Upper lobe of left lung (tissue), 4 donors: ENCODE measurements around the gene MYZAP.

Experiments used
- CTCF ChIP-seq, 6 experiments: fragments of 450-650 bp in 4 of 6; fragments of 200-600 bp in 2 of 6; sonication (generic) in 2 of 6; IDR thresholded peaks; one replicate each; pipeline ENCODE4 v1.5.1; 2016 to 2019; ENCODE audit warnings: antibody characterized with exemption in 6 of 6
- EP300 ChIP-seq, 4 donors: sonication (generic); formaldehyde crosslinking; IDR thresholded peaks; one replicate each; pipeline ENCODE4 v1.5.1; 2017; ENCODE audit warnings: antibody characterized with exemption in 4 of 4, control low read depth in 2 of 4
- POLR2A ChIP-seq, 4 donors: fragments of 450-650 bp; IDR thresholded peaks; one replicate each; pipeline ENCODE4 v1.5.1; 2016 to 2017; ENCODE audit warnings: antibody characterized with exemption in 4 of 4, mild to moderate bottlenecking in 2 of 4
- POLR2AphosphoS5 ChIP-seq, 2 donors: sonication (generic); formaldehyde crosslinking; IDR thresholded peaks; one replicate each; pipeline ENCODE4 v1.5.1; 2017; ENCODE audit warnings: antibody characterized with exemption in 2 of 2

GRCh38 chr15:57550640-57551039, 41.1 kb upstream of the MYZAP start:
- no peak for TF ChIP-seq CTCF (IDR thresholded peaks at IDR 0.05)
- TF ChIP-seq POLR2A (IDR thresholded peaks at IDR 0.05) = no peak
- no peak for TF ChIP-seq EP300 (IDR thresholded peaks at IDR 0.05)
- TF ChIP-seq POLR2AphosphoS5 (IDR thresholded peaks at IDR 0.05) = no peak
